Measurements from ENCODE around the gene MTHFD1L.

The MTHFD1L gene

GRCh38 chr6:150959166-150959565 is 93.7 kb downstream of the MTHFD1L start:
- no peaks in the 10 kb centered on the region for H3K9me3 ChIP-seq (ENCODE audit: control insufficient read depth, insufficient read depth, low read length)
- H3K36me3 ChIP-seq (ENCODE audit: control insufficient read depth, insufficient read depth, low read length): peaks cover 6% of the 10 kb centered on the region
- no peak overlapping the region for H3K4me3 ChIP-seq (ENCODE audit: low read depth, low read length)
- H3K27me3 ChIP-seq (ENCODE audit: control insufficient read depth, insufficient read depth, low read length): no peaks in the 10 kb centered on the region
- no peaks in the 10 kb centered on the region for H3K4me1 ChIP-seq (ENCODE audit: control insufficient read depth, insufficient read depth, low read length)
- H3K9ac ChIP-seq (ENCODE audit: low read depth, low read length): no peak overlapping the region

- Histone ChIP-seq H3K36me3 (ENCODE audit: control insufficient read depth, insufficient read depth, low read length) (peaks cover 9% of the 10 kb centered on the region), H3K9me3 (ENCODE audit: control insufficient read depth, insufficient read depth, low read length) (no peaks in the 10 kb centered on the region), H3K9ac (ENCODE audit: low read depth, low read length) (no peak overlapping the region), H3K4me3 (ENCODE audit: low read depth, low read length) (no peak overlapping the region), H3K4me1 (ENCODE audit: control insufficient read depth, insufficient read depth, low read length) (no peaks in the 10 kb centered on the region), H3K27me3 (ENCODE audit: control insufficient read depth, insufficient read depth, low read length) (no peaks in the 10 kb centered on the region)
Observed at GRCh38 chr6:150962436-150962835, 96.9 kb downstream of the MTHFD1L start.

GRCh38 chr6:150964765-150965164 is 99.3 kb downstream of the MTHFD1L start:
- no peak overlapping the region for H3K4me3 ChIP-seq (ENCODE audit: low read depth, low read length)
- no peaks in the 10 kb centered on the region for H3K9me3 ChIP-seq (ENCODE audit: control insufficient read depth, insufficient read depth, low read length)
- H3K4me1 ChIP-seq (ENCODE audit: control insufficient read depth, insufficient read depth, low read length): no peaks in the 10 kb centered on the region
- H3K36me3 ChIP-seq (ENCODE audit: control insufficient read depth, insufficient read depth, low read length): peaks cover 9% of the 10 kb centered on the region
- H3K9ac ChIP-seq (ENCODE audit: low read depth, low read length): no peak overlapping the region
- no peaks in the 10 kb centered on the region for H3K27me3 ChIP-seq (ENCODE audit: control insufficient read depth, insufficient read depth, low read length)

GRCh38 chr6:150966786-150967185 is 101.3 kb downstream of the MTHFD1L start:
- Histone ChIP-seq H3K9me3 (ENCODE audit: control insufficient read depth, insufficient read depth, low read length) (no peaks in the 10 kb centered on the region), H3K4me3 (ENCODE audit: low read depth, low read length) (no peak overlapping the region), H3K4me1 (ENCODE audit: control insufficient read depth, insufficient read depth, low read length) (no peaks in the 10 kb centered on the region), H3K27me3 (ENCODE audit: control insufficient read depth, insufficient read depth, low read length) (no peaks in the 10 kb centered on the region), H3K9ac (ENCODE audit: low read depth, low read length) (no peak overlapping the region), H3K36me3 (ENCODE audit: control insufficient read depth, insufficient read depth, low read length) (peaks cover 5% of the 10 kb centered on the region)

GRCh38 chr6:150967381-150967780 is 101.9 kb downstream of the MTHFD1L start:
- Histone ChIP-seq H3K9ac (ENCODE audit: low read depth, low read length) (no peak overlapping the region), H3K4me3 (ENCODE audit: low read depth, low read length) (no peak overlapping the region), H3K4me1 (ENCODE audit: control insufficient read depth, insufficient read depth, low read length) (no peaks in the 10 kb centered on the region), H3K36me3 (ENCODE audit: control insufficient read depth, insufficient read depth, low read length) (peaks cover 4% of the 10 kb centered on the region), H3K27me3 (ENCODE audit: control insufficient read depth, insufficient read depth, low read length) (no peaks in the 10 kb centered on the region), H3K9me3 (ENCODE audit: control insufficient read depth, insufficient read depth, low read length) (no peaks in the 10 kb centered on the region)

- Histone ChIP-seq H3K4me3 (ENCODE audit: low read depth, low read length) (no peak overlapping the region), H3K4me1 (ENCODE audit: control insufficient read depth, insufficient read depth, low read length) (no peaks in the 10 kb centered on the region), H3K9me3 (ENCODE audit: control insufficient read depth, insufficient read depth, low read length) (no peaks in the 10 kb centered on the region), H3K9ac (ENCODE audit: low read depth, low read length) (no peak overlapping the region), H3K27me3 (ENCODE audit: control insufficient read depth, insufficient read depth, low read length) (no peaks in the 10 kb centered on the region), H3K36me3 (ENCODE audit: control insufficient read depth, insufficient read depth, low read length) (peaks cover 3% of the 10 kb centered on the region)
Observed at GRCh38 chr6:150967910-150968309, 102.4 kb downstream of the MTHFD1L start.

GRCh38 chr6:150969901-150970300 is 104.4 kb downstream of the MTHFD1L start:
- H3K4me1 ChIP-seq (ENCODE audit: control insufficient read depth, insufficient read depth, low read length): no peaks in the 10 kb centered on the region
- no peaks in the 10 kb centered on the region for H3K9me3 ChIP-seq (ENCODE audit: control insufficient read depth, insufficient read depth, low read length)
- H3K9ac ChIP-seq (ENCODE audit: low read depth, low read length): no peak overlapping the region
- no peaks in the 10 kb centered on the region for H3K36me3 ChIP-seq (ENCODE audit: control insufficient read depth, insufficient read depth, low read length)
- H3K4me3 ChIP-seq (ENCODE audit: low read depth, low read length): no peak overlapping the region
- H3K27me3 ChIP-seq (ENCODE audit: control insufficient read depth, insufficient read depth, low read length): no peaks in the 10 kb centered on the region

- no peak overlapping the region for H3K9ac ChIP-seq (ENCODE audit: low read depth, low read length)
- no peak overlapping the region for H3K4me3 ChIP-seq (ENCODE audit: low read depth, low read length)
- no peaks in the 10 kb centered on the region for H3K9me3 ChIP-seq (ENCODE audit: control insufficient read depth, insufficient read depth, low read length)
- no peaks in the 10 kb centered on the region for H3K36me3 ChIP-seq (ENCODE audit: control insufficient read depth, insufficient read depth, low read length)
- H3K27me3 ChIP-seq (ENCODE audit: control insufficient read depth, insufficient read depth, low read length): no peaks in the 10 kb centered on the region
- no peaks in the 10 kb centered on the region for H3K4me1 ChIP-seq (ENCODE audit: control insufficient read depth, insufficient read depth, low read length)
Observed at GRCh38 chr6:150971219-150971618, 105.7 kb downstream of the MTHFD1L start.

- no peaks in the 10 kb centered on the region for H3K36me3 ChIP-seq (ENCODE audit: control insufficient read depth, insufficient read depth, low read length)
- no peak overlapping the region for H3K4me3 ChIP-seq (ENCODE audit: low read depth, low read length)
- no peaks in the 10 kb centered on the region for H3K27me3 ChIP-seq (ENCODE audit: control insufficient read depth, insufficient read depth, low read length)
- H3K4me1 ChIP-seq (ENCODE audit: control insufficient read depth, insufficient read depth, low read length): no peaks in the 10 kb centered on the region
- H3K9me3 ChIP-seq (ENCODE audit: control insufficient read depth, insufficient read depth, low read length): no peaks in the 10 kb centered on the region
- no peak overlapping the region for H3K9ac ChIP-seq (ENCODE audit: low read depth, low read length)
Observed at GRCh38 chr6:150975136-150975535, 109.6 kb downstream of the MTHFD1L start.

GRCh38 chr6:150977281-150977680 is 111.8 kb downstream of the MTHFD1L start:
- Histone ChIP-seq H3K27me3 (ENCODE audit: control insufficient read depth, insufficient read depth, low read length) (no peaks in the 10 kb centered on the region), H3K4me3 (ENCODE audit: low read depth, low read length) (no peak overlapping the region), H3K36me3 (ENCODE audit: control insufficient read depth, insufficient read depth, low read length) (no peaks in the 10 kb centered on the region), H3K9ac (ENCODE audit: low read depth, low read length) (no peak overlapping the region), H3K4me1 (ENCODE audit: control insufficient read depth, insufficient read depth, low read length) (no peaks in the 10 kb centered on the region), H3K9me3 (ENCODE audit: control insufficient read depth, insufficient read depth, low read length) (no peaks in the 10 kb centered on the region)

GRCh38 chr6:150978624-150979023 is 113.1 kb downstream of the MTHFD1L start:
- no peak overlapping the region for H3K9ac ChIP-seq (ENCODE audit: low read depth, low read length)
- no peaks in the 10 kb centered on the region for H3K9me3 ChIP-seq (ENCODE audit: control insufficient read depth, insufficient read depth, low read length)
- H3K4me3 ChIP-seq (ENCODE audit: low read depth, low read length): no peak overlapping the region
- no peaks in the 10 kb centered on the region for H3K27me3 ChIP-seq (ENCODE audit: control insufficient read depth, insufficient read depth, low read length)
- H3K36me3 ChIP-seq (ENCODE audit: control insufficient read depth, insufficient read depth, low read length): no peaks in the 10 kb centered on the region
- H3K4me1 ChIP-seq (ENCODE audit: control insufficient read depth, insufficient read depth, low read length): no peaks in the 10 kb centered on the region

GRCh38 chr6:150979826-150980350 is 114.4 kb downstream of the MTHFD1L start:
- Histone ChIP-seq H3K4me1 (ENCODE audit: control insufficient read depth, insufficient read depth, low read length) (no peaks in the 10 kb centered on the region), H3K4me3 (ENCODE audit: low read depth, low read length) (no peak overlapping the region), H3K9me3 (ENCODE audit: control insufficient read depth, insufficient read depth, low read length) (no peaks in the 10 kb centered on the region), H3K36me3 (ENCODE audit: control insufficient read depth, insufficient read depth, low read length) (no peaks in the 10 kb centered on the region), H3K9ac (ENCODE audit: low read depth, low read length) (no peak overlapping the region), H3K27me3 (ENCODE audit: control insufficient read depth, insufficient read depth, low read length) (no peaks in the 10 kb centered on the region)
